Activated CD4-positive, alpha-beta T cell treated with anti-CD3 and anti-CD28 coated beads, Interleukin-2, Interleukin-4, amounts not matched to agents 100 ng/mL and 50 ng/mL, durations not matched to agents 16 hours and 8 hours (primary cell): ENCODE measurements around the gene FOXN1.
A peak's percentile ranks its signal among the peaks of the same experiment; 100 is the strongest.

Source experiments
- DNase-seq: peaks from one replicate; pipeline ENCODE4 v3.0.0-alpha.2; 2020; ENCODE audit warnings: low spot score

Gene FOXN1

GRCh38 chr17:28478712-28479615 lies 27.2 kb upstream of the FOXN1 start:
- no peak for DNase-seq

GRCh38 chr17:28480278-28480677 lies 25.9 kb upstream of the FOXN1 start:
- no peak for DNase-seq

- DNase-seq = no peak
These were observed 25.2 kb upstream of the FOXN1 start for GRCh38 chr17:28480799-28481571.

GRCh38 chr17:28482551-28483199 lies 23.5 kb upstream of the FOXN1 start:
- no peak for DNase-seq

GRCh38 chr17:28484296-28484695 lies 21.9 kb upstream of the FOXN1 start:
- peak; percentile 69 for DNase-seq

- DNase-seq = no peak
These were observed 21.1 kb upstream of the FOXN1 start for GRCh38 chr17:28485049-28485448.

- DNase-seq = no peak
These were observed 18.1 kb upstream of the FOXN1 start for GRCh38 chr17:28487881-28488532.

- DNase-seq = no peak
These were observed 17.4 kb upstream of the FOXN1 start for GRCh38 chr17:28488533-28489276.

- DNase-seq = no peak
These were observed 14.9 kb upstream of the FOXN1 start for GRCh38 chr17:28491286-28491685.

- DNase-seq = no peak
These were observed 14.3 kb upstream of the FOXN1 start for GRCh38 chr17:28491860-28492259.

- DNase-seq = no peak
These were observed 13.5 kb upstream of the FOXN1 start for GRCh38 chr17:28492352-28493310.

- DNase-seq = no peak
These were observed 12.7 kb upstream of the FOXN1 start for GRCh38 chr17:28493460-28493859.

GRCh38 chr17:28494445-28495188 lies 11.5 kb upstream of the FOXN1 start:
- peak; percentile 79 for DNase-seq

- DNase-seq = no peak
These were observed 10.5 kb upstream of the FOXN1 start for GRCh38 chr17:28495635-28496034.

- no peak for DNase-seq
These were observed 8.2 kb upstream of the FOXN1 start for GRCh38 chr17:28497931-28498330.

GRCh38 chr17:28498652-28499363 lies 7.3 kb upstream of the FOXN1 start:
- DNase-seq = no peak

- DNase-seq = no peak
These were observed 6.8 kb upstream of the FOXN1 start for GRCh38 chr17:28499364-28499664.

GRCh38 chr17:28499684-28500357 lies 6.3 kb upstream of the FOXN1 start:
- DNase-seq = no peak
